IMR-90 (cell line): ENCODE data around the gene SLC9B2. TPM values are rescaled to one million over a fixed set of nuclear protein-coding genes. Genes with fewer than 3 reads are reported as not detected.
A peak's percentile ranks its signal among the peaks of the same experiment; 100 is the strongest.

Experiments used
- ATAC-seq: fragments of 200-7000 bp; cut with Tn5 transposase; 2 replicates; pipeline ENCODE4 v1.9.1; 2020; ENCODE audit warnings: low read depth, mild to moderate bottlenecking, moderate library complexity
- BruUV-seq: library from RNA; stranded (reverse); fragments of 400-500 nt; replicated peaks from 2 replicates; lab custom pipeline; 2021; lab: Mats Ljungman, UMichigan
- CTCF ChIA-PET: fragments of 300-600 bp; formaldehyde crosslinking; extraction: SDS; loops from one replicate; lab custom pipeline; 2021; ENCODE audit warnings: antibody characterized with exemption; lab: Yijun Ruan, JAX
- POLR2A ChIA-PET: fragments of 300-600 bp; sonication (Branson Sonifier 250); formaldehyde crosslinking; loops from one replicate; lab custom pipeline; 2022; ENCODE audit warnings: antibody characterized with exemption; ENCODE audit not compliant: unreplicated experiment; lab: Charles Lee
- DNase-seq: peaks from one replicate; pipeline ENCODE4 v3.0.0; 2013
- H2AFZ ChIP-seq: replicated peaks from 2 replicates; pipeline ENCODE3; 2013; ENCODE audit warnings: low read length, mild to moderate bottlenecking; ENCODE audit not compliant: poor library complexity
- H2AK5ac ChIP-seq: 2 replicates; pipeline ENCODE4 v1.6.1; 2013; ENCODE audit warnings: low read depth, low read length, inconsistent platforms
- H2AK9ac ChIP-seq: replicated peaks from 2 replicates; pipeline ENCODE3; 2013; ENCODE audit warnings: mild to moderate bottlenecking, low read depth, low read length, moderate library complexity; ENCODE audit not compliant: poor library complexity
- H2BK120ac ChIP-seq: 2 replicates; pipeline ENCODE4 v1.6.1; 2013; ENCODE audit warnings: low read depth, low read length, inconsistent platforms
- H2BK15ac ChIP-seq: 3 replicates; pipeline ENCODE4 v1.6.1; 2013; ENCODE audit warnings: low read depth, low read length, inconsistent platforms
- H2BK20ac ChIP-seq: 2 replicates; pipeline ENCODE4 v1.6.1; 2013; ENCODE audit warnings: low read depth, mild to moderate bottlenecking, inconsistent platforms, low read length, moderate library complexity
- H2BK5ac ChIP-seq: 2 replicates; pipeline ENCODE4 v1.6.1; 2013; ENCODE audit warnings: mild to moderate bottlenecking, low read depth, low read length, inconsistent platforms; ENCODE audit not compliant: poor library complexity, severe bottlenecking
- H3K14ac ChIP-seq: replicated peaks from 2 replicates; pipeline ENCODE4 v1.6.1; 2013; ENCODE audit warnings: low read depth, low read length, inconsistent platforms
- H3K18ac ChIP-seq: 2 replicates; pipeline ENCODE4 v1.6.1; 2013; ENCODE audit warnings: low read depth, low read length, control low read depth
- H3K23ac ChIP-seq: 2 replicates; pipeline ENCODE4 v1.6.1; 2013; ENCODE audit warnings: low read depth, low read length, inconsistent platforms
- H3K27ac ChIP-seq: 2 replicates; pipeline ENCODE4 v1.5.1; 2013; ENCODE audit warnings: mild to moderate bottlenecking, control low read depth, low read length; ENCODE audit not compliant: insufficient read depth
- H3K27me3 ChIP-seq: 2 replicates; pipeline ENCODE4 v1.6.1; 2013; ENCODE audit warnings: low read length; ENCODE audit not compliant: control insufficient read depth, insufficient read depth
- H3K36me3 ChIP-seq: 2 replicates; pipeline ENCODE4 v1.6.1; 2013; ENCODE audit warnings: low read length, mixed read lengths; ENCODE audit not compliant: control insufficient read depth, insufficient read depth
- H3K4ac ChIP-seq: 2 replicates; pipeline ENCODE4 v1.6.1; 2013; ENCODE audit warnings: low read depth, low read length, inconsistent platforms
- H3K4me1 ChIP-seq: 2 replicates; pipeline ENCODE4 v1.6.1; 2013; ENCODE audit warnings: low read length, mixed read lengths; ENCODE audit not compliant: control insufficient read depth, insufficient read depth
- H3K4me2 ChIP-seq: 2 replicates; pipeline ENCODE4 v1.6.1; 2013; ENCODE audit warnings: low read depth, mild to moderate bottlenecking, control low read depth, low read length, moderate library complexity
- H3K4me3 ChIP-seq: 2 replicates; pipeline ENCODE4 v1.5.1; 2013; ENCODE audit warnings: low read depth, mild to moderate bottlenecking, control low read depth, low read length, moderate library complexity; ENCODE audit not compliant: insufficient read depth
- H3K56ac ChIP-seq: 2 replicates; pipeline ENCODE4 v1.6.1; 2013; ENCODE audit warnings: low read length, inconsistent platforms; ENCODE audit not compliant: insufficient read depth; ENCODE audit errors: extremely low read depth
- H3K79me1 ChIP-seq, 2 experiments: 2 replicates each; pipeline ENCODE4 v1.6.1; 2013; ENCODE audit warnings: low read length in 2 of 2, inconsistent platforms in 1 of 2, low read depth in 1 of 2
- H3K9ac ChIP-seq: 2 replicates; pipeline ENCODE4 v1.6.1; 2013; ENCODE audit warnings: low read depth, low read length, control low read depth
- H3K9me1 ChIP-seq: 2 replicates; pipeline ENCODE4 v1.6.1; 2013; ENCODE audit warnings: low read length, inconsistent platforms; ENCODE audit not compliant: insufficient read depth
- H3K9me3 ChIP-seq: 2 replicates; pipeline ENCODE4 v1.6.1; 2013; ENCODE audit warnings: low read length; ENCODE audit not compliant: control insufficient read depth, insufficient read depth
- H4K20me1 ChIP-seq: 2 replicates; pipeline ENCODE4 v1.6.1; 2013; ENCODE audit warnings: low read length, inconsistent platforms; ENCODE audit not compliant: insufficient read depth
- H4K5ac ChIP-seq: 2 replicates; pipeline ENCODE4 v1.6.1; 2013; ENCODE audit warnings: mild to moderate bottlenecking, low read depth, low read length, control low read depth
- H4K8ac ChIP-seq, 2 experiments: 2 replicates each; pipeline ENCODE4 v1.6.1; 2013; ENCODE audit warnings: low read depth in 2 of 2, low read length in 2 of 2, control low read depth in 1 of 2, inconsistent platforms in 1 of 2
- H4K91ac ChIP-seq: 2 replicates; pipeline ENCODE4 v1.6.1; 2013; ENCODE audit warnings: low read depth, low read length, inconsistent platforms; ENCODE audit not compliant: insufficient read depth
- BHLHE40 ChIP-seq: fragments of 150-350 bp; IDR thresholded peaks from 2 replicates; pipeline ENCODE4 v1.6.1; 2016; ENCODE audit warnings: mild to moderate bottlenecking, low read depth, low read length
- RFX5 ChIP-seq: IDR thresholded peaks from 2 replicates; pipeline ENCODE4 v1.8.0; 2012; ENCODE audit warnings: low read depth, mild to moderate bottlenecking, low read length, moderate library complexity
- WGBS, 2 experiments: methylation state at CpG; one replicate each; pipeline versions ENCODE4 v1.1.5 to v1.1.7; 2013; ENCODE audit warnings: missing lambda C conversion rate in 2 of 2; ENCODE audit not compliant: insufficient read length in 1 of 2; ENCODE audit errors: extremely low coverage in 2 of 2; 5-methylcytosine and 5-hydroxymethylcytosine counted together
- dilution Hi-C: fragments of 300-500 bp; cut with HindIII; formaldehyde crosslinking; loops from one replicate; pipeline ENCODE4 v1.14.3; 2018; ENCODE audit warnings: low sequenced_read_pairs; ENCODE audit not compliant: unreplicated experiment
- in situ Hi-C: fragments of 300-500 bp; cut with MboI; formaldehyde crosslinking; loops from 3 replicates; pipeline ENCODE4 v1.14.3; 2019; ENCODE audit warnings: low sequenced_read_pairs, inconsistent platforms, mixed read lengths
- intact Hi-C: fragments of 100-400 bp; cut with micrococcal nuclease; formaldehyde crosslinking; loops from 2 replicates; pipeline ENCODE4 v1.10.0; 2022
- polyA plus RNA-seq, 3 experiments: library from polyadenylated mRNA; depleted of rRNA; stranded (reverse); fragments of >200 nt; gene quantifications; 2 replicates each; pipeline ENCODE4 v1.2.3, GENCODE V29; 2012; ENCODE audit warnings: low replicate concordance in 1 of 3
- total RNA-seq: library from RNA; depleted of rRNA; stranded (reverse); fragments of >200 nt; gene quantifications from 2 replicates; pipeline ENCODE4 v1.2.3, GENCODE V29; 2012

Gene SLC9B2
- total and polyA plus RNA-seq, 2 of the 4 experiments (the other 2 are of a cell fraction): 5.7 to 9.0 TPM

GRCh38 chr4:103085555-103086196, 9.1 kb upstream of the SLC9B2 start:
- no peak overlapping the region for H2BK5ac ChIP-seq
- H3K4me1 ChIP-seq: 0 out of 2 replicates have a peak, but pooled peaks cover 1% of the 10 kb centered on the region
- H3K9ac ChIP-seq: no peak overlapping the region
- H3K4ac ChIP-seq: no peak overlapping the region
- H2AK5ac ChIP-seq: no peak overlapping the region
- H2BK15ac ChIP-seq: no peak overlapping the region
- intact Hi-C loops: no loop called here
- H3K9me3 ChIP-seq: no peaks in the 10 kb centered on the region
- H4K5ac ChIP-seq: no peak overlapping the region
- H2AFZ ChIP-seq: no peak overlapping the region
- no peaks in the 10 kb centered on the region for H3K27me3 ChIP-seq
- no peak overlapping the region for H2AK9ac ChIP-seq
- in situ Hi-C loops: loop anchor here (5.0 kb wide), 1 partner anchor 463 kb away; no protein-coding TSS in a partner anchor
- no peak overlapping the region for H2BK120ac ChIP-seq
- ATAC-seq (no peak), DNase-seq (no peak)
- no peak overlapping the region for H3K14ac ChIP-seq
- no peak overlapping the region for H4K8ac ChIP-seq
- H3K79me1 ChIP-seq: no peaks in the 10 kb centered on the region
- no peak overlapping the region for H3K18ac ChIP-seq
- H3K4me3 ChIP-seq: no peak overlapping the region
- POLR2A ChIA-PET: no interaction called here
- no peaks in the 10 kb centered on the region for H4K20me1 ChIP-seq
- dilution Hi-C loops: no loop called here
- TF ChIP-seq BHLHE40: no peak
- peak; percentile 83 for TF ChIP-seq RFX5
- H3K27ac ChIP-seq: no peak overlapping the region
- no peak overlapping the region for H3K4me2 ChIP-seq
- no CpG with 5 or more reads among the region's 2 CpGs for WGBS, 2 experiments
- H4K91ac ChIP-seq: no peak overlapping the region
- H3K56ac ChIP-seq: no peak overlapping the region
- no peak overlapping the region for H3K23ac ChIP-seq
- no peaks in the 10 kb centered on the region for H3K9me1 ChIP-seq
- peaks cover 37% of the 10 kb centered on the region for H3K36me3 ChIP-seq
- H2BK20ac ChIP-seq: no peak overlapping the region
- TSS peak; percentile 76 for BruUV-seq
- CTCF ChIA-PET: no interaction called here
